CD4-positive, alpha-beta T cell treated with Interleukin-17A for 1 hour (primary cell): Measurements from ENCODE around the gene DBI.

Experiments
- DNase-seq: peaks from one replicate; pipeline ENCODE4 v3.0.0-alpha.2; 2020

The DBI gene

GRCh38 chr2:119366649-119367471 is at the start of gene DBI, which contains the start of gene C2orf76:
TSS of gene DBI (plus strand) at chr2:119366977. CDS start at chr2:119367052, 75 bp downstream.
TSS of gene C2orf76 (minus strand) at chr2:119366834. CDS start at chr2:119339959, 26,875 bp downstream.
- peak; percentile 92 for DNase-seq

GRCh38 chr2:119317554-119317953 is 49.2 kb upstream of the DBI start:
- no peak for DNase-seq

GRCh38 chr2:119319593-119319992 is 47.2 kb upstream of the DBI start:
- no peak for DNase-seq

GRCh38 chr2:119323459-119323858 is 43.3 kb upstream of the DBI start:
- DNase-seq, result no peak

- no peak for DNase-seq
Observed at GRCh38 chr2:119324685-119325270, 42.0 kb upstream of the DBI start.

- DNase-seq, result no peak
Observed at GRCh38 chr2:119326938-119327337, 39.8 kb upstream of the DBI start.

- DNase-seq, result no peak
Observed at GRCh38 chr2:119327431-119327830, 39.3 kb upstream of the DBI start.

- no peak for DNase-seq
Observed at GRCh38 chr2:119332953-119333352, 33.8 kb upstream of the DBI start.

- no peak for DNase-seq
Observed at GRCh38 chr2:119333360-119333759, 33.4 kb upstream of the DBI start.

- DNase-seq, result no peak
Observed at GRCh38 chr2:119333833-119334232, 32.9 kb upstream of the DBI start.

GRCh38 chr2:119337749-119338148 is 29.0 kb upstream of the DBI start:
- DNase-seq, result no peak

GRCh38 chr2:119338272-119338671 is 28.5 kb upstream of the DBI start:
- no peak for DNase-seq

GRCh38 chr2:119338826-119339561 is 27.8 kb upstream of the DBI start:
- DNase-seq, result peak; percentile 61

- no peak for DNase-seq
Observed at GRCh38 chr2:119339562-119339923, 27.2 kb upstream of the DBI start.

- no peak for DNase-seq
Observed at GRCh38 chr2:119341684-119342083, 25.1 kb upstream of the DBI start.

GRCh38 chr2:119349289-119349688 is 17.5 kb upstream of the DBI start:
- DNase-seq, result no peak

- DNase-seq, result no peak
Observed at GRCh38 chr2:119350311-119350998, 16.3 kb upstream of the DBI start.

GRCh38 chr2:119352357-119352756 is 14.4 kb upstream of the DBI start:
- DNase-seq, result no peak

GRCh38 chr2:119354860-119355259 is 11.9 kb upstream of the DBI start:
- no peak for DNase-seq

GRCh38 chr2:119359774-119360173 is 7.0 kb upstream of the DBI start:
- no peak for DNase-seq

GRCh38 chr2:119360423-119360966 is 6.3 kb upstream of the DBI start:
- no peak for DNase-seq

GRCh38 chr2:119364798-119365197 is 2.0 kb upstream of the DBI start:
- DNase-seq, result no peak

- no peak for DNase-seq
Observed at GRCh38 chr2:119365436-119365835, 1.3 kb upstream of the DBI start.
